ENCODE data around the gene PLD1.
"Not testable (repeated sequence)": the region's sequence is repeated elsewhere in the genome, so short reads cannot be mapped to it uniquely, and the experiment has no call there.

The PLD1 gene

DNA sequence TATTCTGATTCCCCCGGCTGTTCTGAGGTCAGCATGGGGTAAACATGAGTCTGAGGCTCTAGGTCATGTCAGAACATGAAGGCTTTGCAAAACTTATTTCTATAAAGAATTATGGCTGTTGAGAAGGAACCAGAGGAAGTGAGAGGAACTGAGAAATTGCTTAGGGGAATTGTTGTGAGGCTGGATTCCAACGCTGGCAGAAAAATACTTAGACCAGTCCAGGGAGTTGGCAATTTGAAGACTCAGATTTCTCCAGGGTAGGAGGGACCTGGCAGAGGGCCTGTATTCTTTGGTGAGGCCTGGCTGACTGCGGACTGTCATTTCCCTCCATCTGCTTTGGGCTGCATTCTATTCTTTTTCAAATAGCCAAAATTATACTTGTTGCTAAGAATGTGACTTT is 155.5 kb downstream of the PLD1 start:
- no peak for DNase-seq

DNA sequence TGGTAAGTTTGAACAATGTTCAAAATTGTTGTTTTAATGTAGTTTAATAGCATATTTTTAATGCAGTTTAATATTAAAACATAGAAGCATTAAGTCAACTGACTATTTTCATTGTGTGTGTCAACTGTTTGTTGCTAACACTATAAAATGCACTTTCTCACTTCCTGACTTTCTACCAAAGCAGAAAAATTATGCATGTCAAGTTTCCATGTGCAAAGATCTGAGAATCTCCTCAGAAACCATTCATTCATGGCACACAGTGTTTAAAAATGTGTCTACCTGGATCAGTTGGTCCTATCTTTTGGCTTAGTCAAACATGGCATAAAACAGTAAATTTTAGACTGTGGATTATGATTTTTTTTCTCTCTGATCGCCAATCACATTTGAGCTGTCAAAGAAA is 156.0 kb downstream of the PLD1 start:
- no peak for DNase-seq

DNA sequence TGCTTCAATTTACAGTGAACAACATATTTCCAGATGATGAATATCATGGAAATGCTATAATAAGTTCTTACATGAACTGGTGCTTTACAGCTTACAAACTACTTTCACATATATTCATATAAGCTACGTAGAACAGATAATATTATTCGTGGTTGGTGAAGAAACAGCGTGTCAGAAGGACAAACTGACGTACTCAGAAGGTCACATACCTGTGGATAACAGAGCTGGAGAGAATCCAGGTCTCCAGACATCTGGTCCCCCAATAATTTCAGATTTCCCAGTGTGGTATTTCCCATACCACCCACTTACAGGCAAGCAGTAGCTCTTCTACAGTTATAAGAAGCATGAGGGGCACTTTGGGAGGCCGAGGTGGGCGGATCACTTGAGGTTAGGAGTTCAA is 156.6 kb downstream of the PLD1 start:
- DNase-seq: no peak

DNA sequence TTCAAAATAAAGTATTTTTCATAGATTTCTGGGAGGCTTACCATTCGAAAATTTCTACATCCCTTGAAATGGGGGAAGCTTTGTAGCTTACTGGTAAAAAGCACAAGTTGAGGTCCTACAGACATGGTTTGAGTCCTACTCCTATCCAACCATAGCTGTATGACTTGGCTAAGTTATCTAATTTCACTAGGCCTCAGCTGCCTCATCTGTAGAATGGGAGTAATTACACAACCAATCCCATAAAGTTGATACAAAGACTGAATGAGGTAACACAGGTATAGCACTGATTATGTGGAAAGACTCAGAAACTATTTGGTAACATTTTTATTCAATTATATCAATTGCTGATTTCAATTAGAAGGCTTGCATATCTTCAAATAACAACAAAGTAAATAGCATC is 157.4 kb downstream of the PLD1 start:
- no peak for DNase-seq

DNA sequence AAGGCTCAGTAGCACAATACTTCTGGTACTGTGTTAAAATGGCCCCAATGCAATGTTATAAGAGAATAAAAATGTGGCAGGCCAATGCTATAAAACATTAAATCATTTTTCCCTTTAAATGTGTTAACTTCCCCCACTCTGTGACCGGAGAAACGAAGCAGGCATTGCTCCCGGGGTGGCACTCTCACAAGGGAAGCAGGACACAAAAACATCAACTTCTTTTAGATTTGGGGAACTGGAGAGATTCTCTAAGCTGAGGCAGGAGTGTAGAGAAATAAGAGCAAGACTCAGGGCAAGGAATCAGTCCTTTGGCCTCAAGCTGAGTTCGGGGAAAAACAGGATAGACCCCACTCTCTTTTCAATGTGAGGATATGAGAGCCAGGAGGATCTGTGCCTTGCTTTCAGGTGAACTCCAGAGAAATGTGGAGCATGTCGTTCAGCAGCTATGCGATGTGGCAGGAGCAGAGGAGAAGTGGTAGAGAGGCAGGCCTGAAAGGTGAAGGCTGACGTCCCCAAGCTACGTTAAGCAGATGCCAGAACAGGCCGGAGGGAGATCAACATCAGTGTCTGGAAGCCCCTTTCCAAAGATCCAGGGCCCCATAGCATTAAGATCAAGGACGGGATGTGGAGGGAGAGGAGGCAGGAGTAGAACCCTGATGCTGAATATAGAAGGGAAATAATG is 160.2 kb downstream of the PLD1 start:
- DNase-seq: no peak

DNA sequence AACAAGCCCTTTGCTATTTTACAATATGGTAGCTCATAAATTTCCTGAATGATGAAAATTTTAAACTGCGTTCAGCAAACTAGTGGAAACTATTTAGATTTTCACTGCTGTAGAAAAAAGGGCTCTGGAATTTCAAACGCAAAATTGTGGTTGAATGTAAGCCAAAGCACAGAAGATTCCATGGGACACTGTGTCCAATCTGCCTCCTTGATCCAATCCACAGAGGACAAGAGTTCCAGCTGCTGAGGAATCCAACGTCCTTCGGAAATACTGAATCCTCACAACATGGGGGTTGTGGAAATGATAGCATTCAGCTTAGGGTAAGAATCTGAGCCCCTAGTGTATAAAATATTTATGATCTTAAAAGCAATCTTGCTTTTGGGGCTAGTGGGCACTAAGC is 161.0 kb downstream of the PLD1 start:
- no peak for DNase-seq

DNA sequence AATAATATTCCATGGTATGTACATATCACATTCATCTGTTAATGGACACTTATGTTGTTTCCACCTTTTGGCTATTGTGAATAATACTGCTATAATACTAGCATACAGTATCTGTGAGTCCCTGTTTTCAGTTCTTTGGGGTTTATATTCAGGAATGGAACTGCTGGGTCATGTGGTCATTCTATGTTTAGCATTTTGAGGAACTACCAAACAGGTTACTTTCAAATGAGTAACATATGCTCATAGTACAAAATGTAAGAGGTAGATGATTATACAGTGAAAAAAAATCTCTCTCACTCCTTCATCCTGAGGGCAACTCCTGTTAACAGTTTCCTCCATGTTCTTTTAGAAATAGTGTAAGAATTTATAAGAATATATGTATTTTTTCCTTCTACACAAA is 162.2 kb downstream of the PLD1 start:
- no peak for DNase-seq

DNA sequence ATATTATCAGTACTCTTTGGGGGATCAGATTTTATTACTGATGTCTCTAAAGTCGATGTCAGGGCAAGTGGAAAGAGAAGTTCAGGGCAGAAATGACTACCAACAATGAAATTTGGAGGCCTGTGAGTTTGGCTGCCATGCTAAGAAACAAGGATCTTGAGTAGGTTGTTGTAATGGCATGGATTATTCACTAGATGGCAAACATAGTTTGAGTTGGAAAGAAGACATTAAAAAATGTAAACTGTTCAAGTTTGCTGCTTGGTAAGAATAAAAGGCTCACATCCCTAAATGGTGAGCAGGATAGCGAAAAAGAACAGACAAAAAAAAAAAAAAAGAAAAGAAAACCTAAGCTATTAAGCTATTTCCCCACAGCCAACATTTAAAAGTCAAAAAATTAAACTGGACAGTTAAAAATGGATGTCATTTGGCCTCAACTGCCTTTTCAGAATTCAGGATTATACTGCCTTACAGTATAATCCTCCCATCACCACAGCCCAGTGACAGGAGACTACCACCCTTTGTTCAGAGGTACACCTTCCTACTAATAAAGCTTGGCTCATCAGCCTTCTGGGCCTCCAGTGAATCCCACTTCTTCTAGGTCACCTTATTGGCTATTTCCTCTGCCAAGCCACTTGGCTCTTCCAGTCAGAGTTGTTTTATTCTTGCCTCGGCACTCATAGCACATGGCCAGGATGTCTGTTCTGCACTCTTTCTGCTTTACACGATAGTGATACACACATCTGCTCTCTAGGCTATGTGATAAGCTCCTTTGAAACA is 163.7 kb downstream of the PLD1 start:
- peak; percentile 2 for DNase-seq

DNA sequence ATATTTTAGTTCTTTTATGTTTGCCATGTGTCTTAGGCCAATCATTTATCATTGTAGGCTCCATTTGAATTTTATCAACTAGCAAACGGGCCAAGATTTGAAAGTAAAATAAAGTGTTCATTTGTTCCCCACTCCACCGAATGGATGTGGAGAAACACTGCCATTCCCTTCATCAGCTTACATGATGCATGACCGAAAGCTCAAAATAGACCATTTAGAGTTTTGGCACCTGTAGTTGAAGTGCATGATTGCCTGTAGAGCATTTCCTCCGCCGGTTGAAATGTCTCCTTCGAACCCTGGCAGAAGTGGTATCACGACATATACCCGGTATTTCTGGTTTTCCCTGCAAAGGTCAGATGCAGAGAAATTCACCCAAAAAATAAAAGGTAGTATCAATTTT is 165.6 kb downstream of the PLD1 start:
- DNase-seq: no peak

DNA sequence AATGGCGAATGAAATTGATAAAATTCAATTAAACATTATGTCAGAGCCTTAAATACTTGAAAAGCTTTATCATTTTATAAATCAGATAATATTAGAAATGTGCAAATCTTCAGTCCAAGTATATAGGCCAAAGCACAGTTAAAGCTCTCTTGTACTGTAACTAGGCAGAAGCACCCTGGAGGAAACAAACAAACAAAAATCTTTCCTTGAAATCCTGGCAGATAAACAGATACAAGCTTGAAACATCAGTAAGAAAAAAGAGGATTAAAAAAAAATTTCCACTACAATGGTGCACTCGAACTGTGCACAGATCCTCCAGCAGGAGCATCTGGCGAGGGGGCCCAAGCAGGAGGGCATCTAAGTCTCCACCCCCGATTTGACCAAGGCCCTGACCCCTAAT is 166.6 kb downstream of the PLD1 start:
- no peak for DNase-seq

DNA sequence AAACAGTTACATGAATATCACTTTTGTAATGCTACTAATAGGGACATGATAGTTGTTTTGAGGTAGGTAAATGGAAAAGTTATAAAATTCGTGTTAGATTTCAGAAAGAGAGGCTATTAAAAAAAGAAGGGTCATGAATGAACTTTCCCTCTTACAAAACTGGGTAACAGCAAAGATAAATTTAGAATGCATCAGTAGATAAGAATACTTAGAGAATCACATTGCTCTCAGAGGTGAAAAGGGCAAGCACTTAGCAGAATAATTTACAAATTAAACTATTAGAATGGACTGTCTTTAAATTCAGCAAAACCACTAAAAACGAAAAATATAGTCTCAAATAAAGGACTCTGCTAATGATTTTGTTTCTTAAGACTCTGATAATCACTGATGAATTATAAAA is 167.2 kb downstream of the PLD1 start:
- DNase-seq: no peak

DNA sequence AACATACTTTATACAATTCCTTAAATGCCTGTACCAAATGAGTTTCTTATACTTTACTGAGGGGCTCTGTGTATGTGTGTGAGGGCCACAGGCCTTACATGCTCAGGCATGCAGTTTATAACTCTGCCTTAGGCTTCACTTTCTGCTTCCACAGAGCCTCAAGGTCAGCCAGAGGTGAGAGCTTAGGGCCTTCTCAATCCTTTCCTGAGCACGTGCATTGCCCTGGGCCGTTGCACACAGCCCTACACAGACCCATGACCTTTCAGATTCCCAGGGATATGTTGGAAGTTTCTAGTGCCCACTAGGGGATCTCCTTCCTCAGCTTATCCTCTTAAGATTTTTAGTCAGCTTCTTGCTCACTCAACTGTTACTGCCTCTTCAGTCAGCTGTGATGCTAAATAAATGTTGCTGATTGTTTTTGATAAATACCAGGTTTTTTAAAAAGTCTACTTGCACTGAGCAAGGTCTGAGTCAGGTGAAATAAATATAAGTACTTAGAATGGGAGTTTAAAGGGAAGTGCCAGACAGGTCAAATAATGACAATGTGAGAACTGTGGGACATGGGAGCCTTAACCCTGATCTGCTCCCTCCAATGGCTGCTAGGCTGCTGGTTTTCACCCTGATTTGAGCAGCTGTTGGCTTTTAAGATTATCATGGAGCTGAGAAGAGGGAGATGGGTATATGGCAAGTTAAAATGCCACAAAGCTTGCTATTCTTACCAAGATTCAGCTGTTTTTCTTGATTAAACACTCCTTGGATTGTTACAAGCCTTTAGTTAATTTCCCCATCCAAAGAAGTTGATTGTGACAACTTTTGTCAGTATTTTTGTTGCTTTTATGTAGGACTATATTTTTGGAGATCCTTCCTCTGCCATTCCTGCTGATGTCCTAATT is 169.5 kb downstream of the PLD1 start:
- DNase-seq: no peak

DNA sequence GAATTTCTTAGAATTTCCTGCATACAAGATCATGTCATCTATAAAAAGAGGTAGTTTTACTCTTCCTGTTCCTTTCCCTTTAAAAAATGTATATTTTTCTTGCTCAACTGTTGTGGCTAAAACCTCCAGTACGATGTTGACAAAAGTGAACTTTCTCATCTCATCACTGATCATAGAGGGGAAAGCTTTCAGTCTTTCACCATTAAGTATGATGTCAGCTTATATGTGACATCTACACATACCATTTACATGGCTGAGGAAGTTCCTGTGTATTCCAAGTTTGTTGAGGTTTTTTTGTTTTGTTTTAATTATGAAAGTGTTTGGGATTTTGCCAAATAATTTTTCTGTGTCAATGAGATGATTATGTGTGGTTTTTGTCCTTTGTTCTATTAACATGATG is 173.6 kb downstream of the PLD1 start:
- DNase-seq: no peak

DNA sequence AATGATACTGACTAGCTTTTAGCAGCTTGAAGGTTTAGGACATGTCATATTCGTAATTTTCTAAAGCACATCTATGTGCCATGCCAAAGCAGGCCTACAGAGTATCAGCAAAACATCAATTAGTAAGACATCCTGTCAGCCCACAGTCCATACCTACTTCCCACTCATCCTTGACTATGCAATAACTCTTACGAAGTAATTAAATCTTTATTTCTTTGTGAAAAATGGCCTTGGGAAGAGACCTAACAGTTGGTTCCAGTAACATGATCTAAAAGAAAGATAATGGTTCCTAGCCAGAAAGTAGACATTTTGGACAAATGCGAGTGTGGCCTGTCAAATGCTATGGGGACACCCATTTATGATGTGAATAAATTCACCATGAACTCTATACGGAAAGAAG is 177.5 kb downstream of the PLD1 start:
- DNase-seq: no peak

DNA sequence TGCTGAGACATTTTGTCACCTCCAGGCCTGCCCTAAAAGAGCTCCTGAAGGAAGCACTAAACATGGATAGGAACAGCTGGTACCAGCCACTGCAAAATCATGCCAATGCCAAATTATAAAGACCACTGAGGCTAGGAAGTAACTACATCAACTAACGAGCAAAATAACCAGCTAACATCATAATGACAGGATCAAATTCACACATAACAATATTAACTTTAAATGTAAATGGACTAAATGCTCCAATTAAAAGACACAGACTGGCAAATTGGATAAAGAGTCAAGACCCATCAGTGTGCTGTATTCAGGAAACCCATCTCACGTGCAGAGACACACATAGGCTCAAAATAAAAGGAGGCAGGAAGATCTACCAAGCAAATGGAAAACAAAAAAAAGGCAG is 183.5 kb downstream of the PLD1 start:
- not testable (repeated sequence) for DNase-seq

DNA sequence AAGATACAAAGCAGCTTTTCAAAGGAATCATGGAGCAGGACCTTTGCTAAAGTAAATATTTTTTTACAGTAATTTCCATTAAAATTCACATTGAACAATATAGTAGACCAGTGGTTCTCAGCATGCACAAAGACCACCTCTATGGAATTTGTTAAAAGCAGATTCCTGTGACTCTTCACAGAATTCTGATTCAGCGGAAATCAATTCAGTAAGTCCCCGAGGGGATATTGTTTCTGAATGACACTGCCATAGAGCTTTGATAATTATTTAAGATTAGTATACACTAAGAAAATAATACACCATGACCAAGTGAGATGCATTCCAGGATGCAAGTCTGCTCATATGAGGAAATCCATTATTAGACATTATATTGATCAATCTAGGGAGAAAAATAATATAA is 188.2 kb downstream of the PLD1 start:
- no peak for DNase-seq

DNA sequence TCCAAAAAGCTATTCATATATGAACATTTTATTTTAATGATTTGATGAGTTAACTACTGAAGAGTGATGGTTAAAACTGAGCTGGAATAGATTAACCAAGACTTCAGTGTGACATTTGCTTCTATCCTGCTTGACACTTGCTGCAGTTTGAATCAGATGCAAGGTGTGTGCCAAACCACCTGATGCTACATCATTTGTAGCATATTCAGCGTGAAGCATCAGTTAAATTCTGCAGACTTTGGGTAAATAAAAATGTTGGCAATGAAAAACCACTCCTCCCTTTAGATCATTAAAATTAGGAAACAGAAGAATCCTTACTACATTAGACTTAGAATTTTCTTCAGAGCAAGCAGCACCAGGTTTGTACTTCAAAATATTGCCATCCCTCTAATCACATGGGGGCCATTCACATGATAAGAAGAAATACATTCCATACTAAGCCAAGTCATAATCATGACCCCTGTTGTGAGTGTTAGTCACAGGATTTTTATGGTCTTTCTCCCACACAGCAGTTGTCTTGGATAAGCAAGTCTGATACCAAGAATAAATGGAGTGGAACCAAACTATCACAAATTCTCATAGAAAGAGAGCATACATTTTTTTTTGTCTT is 189.4 kb downstream of the PLD1 start:
- DNase-seq: no peak

DNA sequence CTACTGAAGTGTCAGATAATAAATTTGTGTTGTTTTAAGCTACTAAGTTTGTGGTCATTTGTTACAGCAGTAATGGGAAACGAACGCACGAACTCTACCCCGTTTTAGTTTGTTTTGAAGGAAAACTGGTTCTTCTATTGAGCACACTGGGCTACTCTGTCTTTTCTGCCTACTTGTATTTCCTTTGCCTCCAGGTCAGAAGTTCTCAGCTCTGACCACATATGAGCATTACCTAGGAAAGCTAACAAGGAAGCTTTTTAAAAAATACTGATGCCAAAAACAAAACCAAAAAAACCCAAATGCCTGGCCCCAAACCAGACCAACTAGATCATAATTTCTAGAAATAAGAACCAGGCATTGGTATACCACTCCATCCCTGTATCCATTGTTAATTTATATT is 193.5 kb downstream of the PLD1 start:
- DNase-seq: no peak

DNA sequence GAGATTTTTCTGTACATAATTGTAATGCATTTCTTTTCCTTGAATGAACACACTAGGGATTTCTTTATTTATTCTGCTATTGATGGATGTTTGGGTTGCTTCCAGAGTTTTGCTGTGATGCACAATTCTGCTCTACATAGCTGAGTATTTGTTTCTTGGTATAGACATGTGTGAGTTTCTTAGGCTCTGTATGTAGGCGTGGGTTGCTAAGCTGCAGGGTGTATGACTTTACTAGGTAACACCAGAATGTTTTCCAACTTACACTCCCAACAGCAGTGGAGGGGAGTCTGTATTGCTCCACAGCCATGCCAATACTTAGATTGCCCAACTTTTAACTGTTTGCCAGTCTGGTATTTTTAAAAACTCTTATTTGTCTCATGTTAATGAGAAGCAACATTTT is 194.6 kb downstream of the PLD1 start:
- no peak for DNase-seq

DNA sequence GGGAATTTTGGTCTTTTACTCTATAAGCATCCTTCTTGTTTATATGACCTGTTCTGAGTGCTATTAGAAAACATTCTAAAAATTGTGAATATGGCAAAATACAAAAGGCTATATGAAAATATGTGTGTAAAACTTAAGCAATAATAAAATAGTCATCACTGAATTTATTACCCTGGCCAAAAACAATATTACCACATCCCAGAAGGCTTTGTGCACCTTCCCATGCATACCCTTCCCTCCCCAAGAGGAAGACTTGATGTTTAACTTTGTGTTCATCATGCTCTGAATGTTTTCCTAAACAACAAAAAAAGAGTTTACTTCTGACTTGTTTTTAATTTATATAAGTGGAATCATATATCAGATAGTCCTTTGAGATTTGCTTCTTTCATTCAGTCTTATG is 195.0 kb downstream of the PLD1 start:
- DNase-seq: no peak

DNA sequence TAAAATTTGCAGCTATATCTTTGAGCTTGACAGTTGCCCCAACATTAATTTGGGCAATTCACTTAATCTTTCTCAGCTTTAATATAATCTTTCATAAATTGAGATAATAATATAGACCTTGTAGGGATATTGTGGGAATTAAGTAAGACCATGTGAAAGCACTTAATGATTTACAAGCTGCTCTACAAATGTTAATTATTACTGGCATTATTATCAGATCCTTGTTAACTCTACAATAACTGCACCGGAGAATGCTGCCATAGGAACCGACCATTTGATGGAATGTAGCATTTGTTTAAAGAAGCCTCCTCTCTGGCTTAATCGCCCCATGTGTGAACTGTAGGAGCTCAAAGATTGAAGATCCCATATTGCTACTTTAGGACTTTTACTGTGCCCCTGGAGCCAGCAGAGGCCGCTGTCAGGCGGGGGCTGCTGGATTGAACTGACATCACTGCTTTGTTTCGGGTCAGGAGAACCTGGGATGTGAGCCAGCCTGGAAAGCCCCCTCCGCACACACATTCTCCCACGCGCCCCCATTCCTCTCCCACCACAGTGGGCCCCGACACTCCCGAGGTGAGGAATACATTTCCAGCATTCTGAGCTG is 195.9 kb downstream of the PLD1 start:
- no peak for DNase-seq

DNA sequence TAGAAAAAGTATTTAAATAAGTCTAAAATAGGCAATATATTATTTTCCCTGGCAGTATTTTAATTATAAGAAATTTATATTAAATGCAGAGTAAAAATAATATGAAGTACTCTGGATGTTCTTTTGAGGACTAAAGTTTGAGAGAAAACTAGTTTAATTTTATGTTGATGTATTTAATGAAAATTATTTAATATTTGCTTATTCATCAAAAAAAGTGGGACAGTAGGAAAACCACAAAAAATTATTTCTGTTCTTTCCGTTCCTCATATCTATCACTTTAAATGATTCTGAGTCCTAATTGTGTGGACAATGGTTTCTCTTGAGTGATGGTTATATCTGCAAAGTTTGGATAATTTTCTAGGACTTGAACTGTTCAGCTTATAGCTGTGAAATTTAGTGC is 202.8 kb downstream of the PLD1 start:
- no peak for DNase-seq

DNA sequence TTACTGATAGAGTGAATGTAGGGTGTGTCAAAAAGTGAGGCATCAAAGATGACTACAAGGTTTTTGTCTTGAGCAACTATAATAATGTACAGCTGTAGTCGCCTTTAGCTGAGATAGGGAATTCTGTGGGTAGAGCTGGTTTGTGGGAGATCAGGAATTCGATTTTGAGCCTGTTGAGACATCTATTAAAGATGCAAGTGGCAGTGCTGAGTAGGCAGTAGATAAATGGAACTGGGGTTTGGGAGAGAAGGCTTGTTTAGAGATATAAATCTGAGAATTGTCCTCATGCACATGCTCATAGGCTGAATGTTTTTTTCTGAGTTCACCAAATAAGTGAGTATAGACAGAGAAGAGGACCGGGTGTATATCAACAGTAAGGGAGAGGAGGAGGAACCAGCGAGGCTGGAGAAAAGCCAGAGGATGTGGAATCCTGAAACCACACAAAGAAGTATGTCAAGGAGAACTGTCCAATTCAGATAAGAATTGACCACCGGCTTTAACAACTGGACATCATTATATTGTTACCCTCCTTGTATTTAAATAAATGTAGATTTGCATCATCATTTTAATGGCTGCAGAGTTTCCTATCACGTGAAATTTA is 204.0 kb downstream of the PLD1 start:
- DNase-seq: no peak
